NB4 (cell line): ENCODE measurements around the gene EOLA1.
"Not testable (repeated sequence)": the region's sequence is repeated elsewhere in the genome, so short reads cannot be mapped to it uniquely, and the experiment has no call there.

Experiments used
- DNase-seq: peaks from one replicate; pipeline ENCODE4 v3.0.0; 2010; ENCODE audit warnings: low read depth
- H3K4me3 ChIP-seq: one replicate; pipeline ENCODE4 v1.5.1; 2011; ENCODE audit warnings: mild to moderate bottlenecking, low read depth, low read length, moderate library complexity
- CTCF ChIP-seq: IDR thresholded peaks from one replicate; pipeline ENCODE4 v1.5.1; 2012; ENCODE audit warnings: low read depth, low read length
- MAX ChIP-seq: IDR thresholded peaks from 2 replicates; pipeline ENCODE4 v1.6.1; 2011; ENCODE audit warnings: low read depth, low read length
- MYC ChIP-seq: IDR thresholded peaks from 2 replicates; pipeline ENCODE4 v1.6.1; 2011; ENCODE audit warnings: low read depth, low read length
- POLR2A ChIP-seq: IDR thresholded peaks from 2 replicates; pipeline ENCODE4 v1.6.1; 2011; ENCODE audit warnings: mild to moderate bottlenecking; ENCODE audit not compliant: insufficient read length; ENCODE audit errors: extremely low read depth

Gene EOLA1

DNA sequence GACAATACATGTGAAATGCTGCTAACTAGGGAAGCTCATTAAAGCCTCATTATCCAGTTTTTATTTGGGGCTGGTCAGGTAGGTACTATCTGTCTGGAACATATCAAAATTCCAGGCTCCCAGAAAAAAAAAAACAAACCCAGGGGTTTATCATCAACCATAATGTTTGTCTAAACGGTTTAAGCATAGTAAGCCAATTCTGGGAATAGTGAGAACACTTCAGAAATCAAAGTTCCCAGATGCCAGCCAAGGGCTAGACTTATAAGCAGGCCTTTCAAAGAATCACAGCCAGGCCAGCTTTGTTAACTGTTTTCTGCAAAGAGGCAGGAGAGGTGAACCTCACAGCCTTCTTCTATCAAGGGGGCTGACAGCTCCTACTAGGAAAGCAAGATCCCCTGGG lies 43.8 kb upstream of the EOLA1 start:
- no peak for TF ChIP-seq MAX
- no peak for TF ChIP-seq POLR2A
- no peak for TF ChIP-seq MYC
- TF ChIP-seq CTCF, result no peak

GRCh38 chrX:149497626-149498025 lies 43.2 kb upstream of the EOLA1 start:
- no peak for DNase-seq
- no peak overlapping the region for H3K4me3 ChIP-seq
- TF ChIP-seq CTCF (no peak), POLR2A (no peak)

More for the DNA sequence above, 43.8 kb upstream of the EOLA1 start:
- no peak overlapping the region for H3K4me3 ChIP-seq
- no peak for DNase-seq

- no peak overlapping the region for H3K4me3 ChIP-seq
- TF ChIP-seq MAX (no peak), MYC (no peak), CTCF (no peak), POLR2A (no peak)
- no peak for DNase-seq
Observed at GRCh38 chrX:149498767-149499166, 42.0 kb upstream of the EOLA1 start.

DNA sequence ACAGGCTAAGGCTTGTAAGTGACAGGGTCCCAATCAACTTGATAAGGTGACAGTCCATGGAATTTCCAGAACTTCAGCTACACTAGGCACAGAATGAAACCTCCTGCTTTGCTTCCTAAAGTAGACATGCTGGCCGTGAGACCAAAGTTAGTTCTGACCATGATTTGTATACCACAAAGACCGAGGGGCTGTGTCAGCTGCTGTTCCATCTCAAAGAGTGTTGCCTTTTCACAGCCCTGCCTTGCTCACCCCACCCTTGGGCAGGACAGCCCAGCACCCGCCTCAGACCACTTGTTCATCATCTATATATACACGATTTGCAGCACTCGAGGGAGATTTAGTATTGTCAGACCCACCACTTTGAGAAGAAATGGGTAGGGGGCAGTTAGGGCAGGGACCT lies 41.0 kb upstream of the EOLA1 start:
- TF ChIP-seq POLR2A, result no peak
- TF ChIP-seq MYC, result no peak
- TF ChIP-seq MAX, result no peak
- no peak for TF ChIP-seq CTCF
- no peak overlapping the region for H3K4me3 ChIP-seq
- DNase-seq, result no peak

- DNase-seq, result not testable (repeated sequence)
Observed at GRCh38 chrX:149502923-149503322, 37.9 kb upstream of the EOLA1 start.

GRCh38 chrX:149503446-149503845 lies 37.4 kb upstream of the EOLA1 start:
- not testable (repeated sequence) for H3K4me3 ChIP-seq
- DNase-seq, result peak; percentile 81

More at GRCh38 chrX:149502923-149503322, 37.9 kb upstream of the EOLA1 start:
- H3K4me3 ChIP-seq, result not testable (repeated sequence)

DNA sequence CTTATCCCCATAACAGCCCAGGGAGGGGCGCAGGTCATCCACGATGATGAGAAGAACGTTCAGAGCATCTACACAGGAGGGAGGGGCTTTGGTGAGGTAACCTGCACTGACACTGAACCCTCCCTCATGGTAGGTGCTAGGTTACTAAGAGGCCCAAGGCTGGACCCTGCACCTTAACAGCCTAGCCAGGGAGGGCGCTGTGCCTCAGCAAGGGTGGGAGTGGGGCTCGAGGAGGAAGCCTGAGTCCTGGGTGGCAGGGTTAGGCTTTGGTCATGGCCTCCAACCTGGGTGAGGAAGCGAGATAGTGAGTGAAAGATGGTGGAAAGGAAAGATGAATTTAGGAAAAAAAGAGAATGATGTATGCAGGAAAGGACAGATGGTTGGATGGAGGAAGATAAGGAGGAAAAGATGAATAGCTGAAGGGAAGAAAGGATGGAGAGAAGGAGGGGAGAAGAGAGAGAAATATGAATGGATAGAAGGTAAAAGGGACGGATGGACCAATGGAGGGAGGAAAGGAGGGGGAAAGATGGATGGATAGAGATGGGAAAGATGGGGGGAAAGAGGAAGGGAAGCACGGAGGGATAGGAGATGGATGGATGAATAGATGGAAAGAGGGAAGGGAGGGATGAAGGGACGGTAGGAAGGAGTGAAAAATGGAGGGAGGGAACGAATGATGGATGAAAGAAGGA lies 36.4 kb upstream of the EOLA1 start:
- TF ChIP-seq CTCF (peak; percentile 12), MYC (no peak), POLR2A (no peak)
- H3K4me3 ChIP-seq, result peak overlapping the region; percentile 52
- peak; percentile 39 for DNase-seq
